Measurements from ENCODE around the gene KCND3.

The KCND3 gene

DNA sequence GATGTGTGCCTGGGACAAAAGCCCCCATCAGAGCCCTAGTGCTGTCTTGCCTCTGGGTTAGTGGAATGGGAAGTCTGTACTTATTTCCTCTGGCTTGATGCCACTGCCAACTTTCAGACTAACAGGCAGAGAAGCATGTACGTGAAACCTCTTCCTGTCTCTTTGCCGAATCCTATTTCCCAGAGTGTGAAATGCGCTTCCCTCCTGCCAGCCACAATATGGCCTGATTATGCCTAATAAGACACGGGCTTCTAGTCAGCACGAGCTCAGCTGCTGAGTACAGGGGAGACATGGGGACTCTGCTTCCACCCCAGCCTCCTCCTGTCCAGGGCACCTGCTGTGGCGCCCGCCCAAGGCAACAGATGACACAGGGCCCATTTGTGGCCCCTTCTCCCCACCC lies 111.4 kb downstream of the KCND3 start:
- DNase-seq, result no peak

GRCh38 chr1:111876631-111877030 lies 112.8 kb downstream of the KCND3 start:
- DNase-seq, result no peak

DNA sequence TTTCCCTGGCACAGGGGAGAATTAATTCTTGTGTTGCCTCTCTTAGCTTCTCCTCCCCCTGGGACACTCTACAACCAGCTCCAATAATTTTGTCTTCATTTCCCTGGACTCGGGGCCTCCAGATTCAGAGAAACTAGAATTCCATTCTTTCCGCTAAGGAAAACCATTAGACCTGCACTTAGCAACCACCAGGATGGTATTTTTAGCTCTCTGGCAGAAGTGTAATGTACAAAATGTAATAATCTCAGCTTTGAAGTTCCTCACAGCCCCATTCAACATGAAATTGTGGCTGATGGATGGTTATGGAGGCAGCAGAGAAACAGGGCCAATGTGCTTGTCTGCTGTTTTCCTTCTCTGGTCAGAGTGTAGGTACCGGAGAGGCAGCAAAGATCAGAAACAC lies 113.8 kb downstream of the KCND3 start:
- no peak for DNase-seq

- DNase-seq, result no peak
Observed at GRCh38 chr1:111873460-111874030, 115.9 kb downstream of the KCND3 start.

DNA sequence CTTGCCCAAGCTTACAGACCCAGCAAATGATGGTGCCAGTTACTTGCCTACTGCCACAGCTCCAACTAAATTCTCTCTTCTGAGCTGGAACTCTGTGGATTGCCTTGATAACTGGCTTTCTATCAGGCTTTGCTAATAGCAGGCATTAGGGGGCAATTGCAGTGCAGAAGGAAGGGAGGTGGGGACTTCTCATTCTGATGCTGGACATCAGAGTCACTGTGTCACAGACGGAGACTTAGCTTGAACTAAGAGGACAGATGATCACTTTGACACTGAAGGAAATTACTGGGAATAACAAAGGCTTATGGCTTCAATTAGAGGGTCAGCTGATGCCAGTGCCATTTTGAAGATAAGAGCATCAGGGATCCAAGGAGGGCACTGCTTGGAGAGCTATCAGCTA lies 119.3 kb downstream of the KCND3 start:
- DNase-seq, result no peak

DNA sequence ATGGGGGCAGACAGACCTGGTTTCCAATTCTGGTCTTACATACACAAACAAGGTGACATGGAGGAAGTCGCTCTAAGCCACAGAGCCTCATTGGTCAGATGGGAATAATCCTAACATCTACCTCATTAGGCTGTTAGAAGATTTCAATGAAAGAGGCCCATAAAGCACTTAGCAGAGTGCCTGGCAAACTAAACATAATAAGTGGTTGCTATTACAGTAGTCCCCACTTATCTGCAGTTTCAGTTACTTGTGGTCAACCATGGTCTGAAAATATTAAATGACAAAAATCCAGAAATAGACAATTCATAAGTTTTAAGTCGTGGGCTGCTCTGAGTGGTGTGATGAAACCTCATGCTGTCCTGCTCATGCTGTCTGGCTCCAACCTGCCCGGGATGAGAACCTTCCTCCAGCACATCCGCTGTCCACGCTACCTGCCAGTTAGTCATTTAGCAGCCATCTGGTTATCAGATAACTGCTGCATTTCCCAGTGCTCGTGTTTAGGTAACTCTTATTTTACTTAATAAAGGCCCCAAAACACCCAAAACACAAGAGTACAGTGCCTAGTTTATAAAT lies 121.5 kb downstream of the KCND3 start:
- DNase-seq, result no peak

DNA sequence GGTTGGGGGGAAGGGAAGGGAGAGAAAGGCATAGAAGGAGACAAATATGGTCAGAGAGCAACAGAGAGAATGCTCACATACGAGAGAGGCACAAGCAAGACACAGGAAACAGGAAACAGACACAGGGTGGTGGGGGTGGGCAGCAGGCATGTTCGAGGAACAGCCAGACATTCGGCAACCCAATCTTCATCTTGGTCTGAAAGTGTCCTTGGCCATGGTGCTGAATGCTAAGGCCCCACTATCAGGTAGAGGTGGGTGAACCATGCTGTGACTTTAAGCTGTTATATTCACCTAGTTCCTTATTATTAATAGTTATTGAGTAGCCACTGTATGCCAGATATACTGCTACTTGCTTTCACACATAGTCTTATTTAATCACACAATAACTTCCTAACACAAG lies 124.6 kb downstream of the KCND3 start:
- DNase-seq, result no peak

GRCh38 chr1:111863401-111863800 lies 126.1 kb downstream of the KCND3 start:
- DNase-seq, result no peak

DNA sequence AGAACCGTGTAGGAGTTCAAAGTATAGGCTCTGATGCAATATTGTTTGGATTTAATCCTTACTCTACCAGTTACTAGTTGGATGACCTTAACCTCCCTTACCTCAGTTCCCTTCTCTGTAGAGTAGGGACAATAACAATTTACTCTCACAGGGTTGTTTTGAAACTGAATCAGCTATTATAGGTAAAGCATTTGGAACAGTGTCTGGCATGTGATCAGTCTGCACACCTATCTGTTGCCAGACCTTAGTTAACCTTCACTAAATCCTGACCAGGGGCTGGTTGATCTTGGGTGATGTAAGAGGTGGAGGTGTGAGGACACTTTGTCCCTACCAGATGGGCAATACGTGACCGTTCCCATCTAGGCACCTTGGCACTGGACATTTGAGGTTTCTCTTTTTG lies 126.9 kb downstream of the KCND3 start:
- no peak for DNase-seq

DNA sequence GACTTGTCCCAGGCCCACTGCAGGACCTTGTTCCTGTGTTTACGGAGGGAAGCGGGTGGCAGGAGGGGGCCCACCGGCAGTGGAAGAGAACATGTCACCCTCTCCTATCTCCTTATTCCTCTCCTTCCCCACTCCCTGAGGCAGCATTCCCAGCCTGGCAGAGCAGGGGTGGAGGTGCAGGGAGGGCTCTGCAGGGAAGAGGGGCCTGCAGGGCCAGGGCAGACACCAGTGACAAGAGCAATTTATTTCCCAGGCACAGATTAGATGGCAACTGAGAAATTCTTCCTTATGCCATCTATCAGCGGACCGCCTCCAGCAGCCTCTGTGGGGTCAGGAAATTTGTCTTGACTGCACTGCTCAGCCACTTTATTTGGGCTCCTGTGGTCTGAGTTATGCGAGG lies 127.9 kb downstream of the KCND3 start:
- DNase-seq, result no peak

DNA sequence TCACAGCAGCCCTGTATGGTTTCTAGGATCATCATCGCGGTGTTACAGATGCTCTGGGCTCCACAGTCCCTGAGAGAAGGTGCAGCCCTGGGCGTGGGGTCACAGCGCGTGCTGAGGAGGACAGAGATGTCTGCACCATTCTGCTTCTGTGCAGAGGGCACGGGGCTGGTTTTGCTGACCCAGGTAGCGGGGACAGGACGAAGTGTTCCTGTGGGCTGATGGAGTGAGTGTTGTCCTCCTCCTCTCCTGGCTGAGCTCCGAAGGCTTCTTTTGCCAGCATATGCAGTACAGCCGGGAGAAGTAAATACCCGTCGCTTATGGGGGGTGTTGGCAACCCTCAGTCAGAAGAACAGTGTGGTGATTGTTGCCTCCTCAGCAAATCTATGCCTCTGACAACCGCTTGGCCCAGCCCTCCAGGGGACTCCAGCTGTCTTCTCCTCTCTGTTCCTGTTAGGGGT lies 132.2 kb downstream of the KCND3 start:
- DNase-seq, result no peak

GRCh38 chr1:111856411-111857185 lies 132.9 kb downstream of the KCND3 start:
- no peak for DNase-seq

GRCh38 chr1:111855260-111855659 lies 134.2 kb downstream of the KCND3 start:
- DNase-seq, result no peak

DNA sequence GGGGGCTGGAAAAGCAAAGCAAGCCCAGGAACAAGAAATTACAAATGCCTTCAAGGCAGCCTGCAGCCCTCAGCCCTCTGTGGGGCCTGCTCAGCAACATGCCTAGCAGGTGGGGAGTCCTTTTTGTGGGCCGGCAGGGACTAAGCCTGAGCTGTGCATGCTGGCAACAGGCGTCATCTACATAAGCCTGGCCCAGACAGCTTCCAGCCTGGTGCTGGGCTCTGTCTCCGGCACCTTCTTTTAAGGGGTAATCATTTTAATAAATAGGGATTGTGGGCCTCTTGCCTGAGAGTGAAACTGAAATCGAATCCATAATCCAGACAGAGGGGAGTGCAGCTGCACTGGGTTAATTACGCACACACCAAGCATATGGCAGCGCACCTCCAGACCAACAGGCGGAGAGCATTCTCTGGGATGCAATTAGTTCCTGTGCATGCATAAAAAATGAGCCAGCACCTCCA lies 137.2 kb downstream of the KCND3 start:
- DNase-seq, result no peak

DNA sequence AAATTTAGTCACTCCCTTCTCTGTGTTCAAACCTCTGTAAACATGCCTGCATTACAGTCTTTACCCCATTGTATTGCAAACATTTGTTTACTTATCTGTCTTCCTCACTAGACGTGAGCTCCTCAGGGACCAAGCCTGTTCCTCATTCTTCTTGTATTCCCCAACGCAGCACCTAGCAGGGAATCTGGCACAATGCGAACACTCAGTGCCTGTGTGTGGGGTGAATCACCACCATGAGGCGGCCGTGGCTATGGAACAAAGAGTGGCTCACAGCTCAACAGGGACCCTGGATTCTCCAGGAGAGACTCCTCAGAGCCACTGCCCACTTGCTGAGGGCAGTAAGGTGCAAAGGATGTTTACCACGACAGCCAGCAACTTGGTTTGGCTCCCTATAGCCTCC lies 137.9 kb downstream of the KCND3 start:
- no peak for DNase-seq

GRCh38 chr1:111850109-111850508 lies 139.4 kb downstream of the KCND3 start:
- DNase-seq, result no peak

GRCh38 chr1:111848852-111849545 lies 140.5 kb downstream of the KCND3 start:
- no peak for DNase-seq

GRCh38 chr1:111847466-111847865 lies 142.0 kb downstream of the KCND3 start:
- DNase-seq, result no peak

DNA sequence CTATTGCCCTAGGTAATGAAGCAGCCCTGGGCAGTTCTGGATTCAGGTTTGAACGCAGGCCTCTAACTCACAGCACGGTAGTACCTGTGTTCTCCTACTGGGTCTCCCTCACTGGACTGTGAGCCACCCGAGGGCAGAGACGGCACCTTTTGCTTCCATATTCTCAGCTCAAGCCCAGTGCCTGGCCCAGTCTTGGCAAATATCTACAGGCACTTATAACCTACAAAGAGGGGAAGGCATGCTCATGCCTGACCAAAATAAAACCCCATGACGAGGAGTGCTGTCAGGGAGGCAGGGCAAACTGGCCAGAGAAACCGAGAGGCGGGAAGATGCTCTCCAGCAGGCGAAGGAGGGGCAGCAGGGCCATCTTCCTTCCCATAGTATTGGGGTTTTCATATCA lies 142.6 kb downstream of the KCND3 start:
- no peak for DNase-seq

- no peak for DNase-seq
Observed at GRCh38 chr1:111843177-111843576, 146.3 kb downstream of the KCND3 start.

DNA sequence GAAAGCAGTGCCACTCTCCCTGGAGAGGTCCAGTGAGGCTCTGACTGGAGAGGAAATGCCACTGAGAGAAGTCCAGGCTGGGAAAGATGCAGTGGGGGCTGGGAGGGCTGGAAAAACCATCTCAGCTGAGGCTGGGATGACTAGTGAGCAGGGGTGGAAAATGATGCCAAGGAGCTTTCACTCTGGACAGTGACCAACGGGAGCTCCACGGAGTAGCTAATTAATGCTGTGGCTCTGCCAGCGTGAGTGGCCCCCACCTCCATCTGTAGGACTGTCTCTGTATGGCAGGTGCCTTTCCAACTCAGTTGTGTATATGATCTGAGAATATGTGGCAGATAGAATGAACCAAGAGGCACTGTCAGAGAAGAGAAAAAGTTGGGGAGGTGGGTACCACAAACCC lies 147.1 kb downstream of the KCND3 start:
- no peak for DNase-seq

GRCh38 chr1:111841746-111842145 lies 147.7 kb downstream of the KCND3 start:
- no peak for DNase-seq

- DNase-seq, result no peak
Observed at GRCh38 chr1:111841189-111841588, 148.3 kb downstream of the KCND3 start.

DNA sequence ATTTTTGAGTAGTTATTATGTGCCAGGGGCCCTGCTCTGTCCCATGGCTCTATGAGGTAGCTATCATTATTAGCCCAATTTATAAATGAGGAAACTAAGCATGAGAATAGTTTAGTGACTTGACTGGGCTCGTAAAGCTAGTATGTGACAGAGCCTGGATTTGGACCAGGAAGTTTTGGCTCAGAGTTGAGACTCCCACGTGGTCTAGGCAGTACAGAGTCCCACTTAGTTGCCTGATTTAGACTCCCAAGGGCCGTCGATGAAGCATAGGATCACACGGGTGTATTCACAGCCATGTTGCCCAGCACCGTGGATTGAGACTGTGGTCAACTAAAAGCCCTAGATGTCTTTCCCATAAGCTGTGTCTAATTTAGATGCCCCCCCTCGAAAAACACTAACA lies 152.1 kb downstream of the KCND3 start:
- DNase-seq, result no peak

Measured in inflammatory macrophage treated with lipopolysaccharide for 1 hour (primary cell).